Transverse colon (tissue), 4 donors: ENCODE results near the gene THUMPD2. TPM values are rescaled to one million over a fixed set of nuclear protein-coding genes. Genes with fewer than 3 reads are reported as not detected.
A peak's percentile ranks its signal among the peaks of the same experiment; 100 is the strongest.

ENCODE experiments used
- DNase-seq: peaks from one replicate; pipeline ENCODE4 v3.0.0-alpha.2; 2019
- H3K27ac ChIP-seq, 4 donors: fragments of 200-600 bp; sonication (generic); 2 replicates each; pipeline ENCODE4 v1.5.1; 2016 to 2018; ENCODE audit warnings: inconsistent platforms in 4 of 4
- H3K27me3 ChIP-seq: fragments of 200-600 bp; sonication (generic); 2 replicates; pipeline ENCODE4 v1.5.1; 2017; ENCODE audit warnings: inconsistent platforms
- H3K36me3 ChIP-seq, 4 donors: fragments of 200-600 bp; sonication (generic); 2 replicates each; pipeline ENCODE4 v1.5.1; 2017 to 2019; ENCODE audit warnings: inconsistent platforms in 4 of 4
- H3K4me1 ChIP-seq, 4 donors: fragments of 200-600 bp; sonication (generic); 2 replicates each; pipeline ENCODE4 v1.5.1; 2017 to 2020; ENCODE audit warnings: inconsistent platforms in 4 of 4
- H3K4me3 ChIP-seq, 4 donors: fragments of 200-600 bp; sonication (generic); 1 replicate in 1 of 4; 2 replicates in 3 of 4; pipeline versions ENCODE4 v1.5.1 to v1.6.1; 2017 to 2019; ENCODE audit warnings: inconsistent platforms in 4 of 4
- H3K9me3 ChIP-seq, 2 donors: fragments of 200-600 bp; sonication (generic); 2 replicates each; pipeline ENCODE4 v1.5.1; 2017 to 2019; ENCODE audit warnings: inconsistent platforms in 2 of 2
- EP300 ChIP-seq: sonication (generic); formaldehyde crosslinking; IDR thresholded peaks from one replicate; pipeline ENCODE4 v1.6.1; 2017; ENCODE audit warnings: antibody characterized with exemption, low read depth
- POLR2A ChIP-seq: fragments of 450-650 bp; IDR thresholded peaks from one replicate; pipeline ENCODE4 v1.6.1; 2016; ENCODE audit warnings: antibody characterized with exemption, mild to moderate bottlenecking, moderate library complexity
- POLR2AphosphoS5 ChIP-seq, 3 donors: sonication (generic); formaldehyde crosslinking; IDR thresholded peaks; one replicate each; pipeline ENCODE4 v1.6.1; 2016; ENCODE audit warnings: antibody characterized with exemption in 3 of 3
- WGBS, 2 donors: methylation state at CpG; one replicate each; pipeline ENCODE4 v1.1.5; 2018; ENCODE audit warnings: low coverage in 1 of 2; 5-methylcytosine and 5-hydroxymethylcytosine counted together
- in situ Hi-C, 4 donors: fragments of 200-750 bp; cut with MboI; loops; one replicate each; pipeline versions ENCODE4 v1.15.0 to v1.15.1; 2017; ENCODE audit warnings: low sequenced_read_pairs in 3 of 4, low pct_ligation_motif_present in 1 of 4, low pct_unique_long_range_greater_than_20kb in 1 of 4
- intact Hi-C: fragments of 100-400 bp; cut with DNase I; formaldehyde crosslinking; loops from one replicate; pipeline ENCODE4 v1.15.1; 2023; ENCODE audit warnings: low total_unique reads
- total RNA-seq, 4 donors: library from RNA; depleted of rRNA; stranded (reverse); fragments of >200 nt; gene quantifications; one replicate each; pipeline ENCODE4 v1.1.0, GENCODE V29; 2016
- TF ChIP-seq, protein P1 (sequence below), 5 experiments: fragments of 200-600 bp in 3 of 5; fragments of 450-650 bp in 2 of 5; sonication (generic) in 3 of 5; IDR thresholded peaks; 1 replicate in 2 of 5; 2 replicates in 3 of 5; pipeline ENCODE4 v1.5.1; 2016 to 2017; ENCODE audit warnings: antibody characterized with exemption in 5 of 5, inconsistent platforms in 3 of 5, mild to moderate bottlenecking in 2 of 5, moderate library complexity in 1 of 5

THUMPD2 gene
- total RNA-seq, 4 donors from 2014 or later: 5.2 to 21.1 (median 9.7) TPM

DNA sequence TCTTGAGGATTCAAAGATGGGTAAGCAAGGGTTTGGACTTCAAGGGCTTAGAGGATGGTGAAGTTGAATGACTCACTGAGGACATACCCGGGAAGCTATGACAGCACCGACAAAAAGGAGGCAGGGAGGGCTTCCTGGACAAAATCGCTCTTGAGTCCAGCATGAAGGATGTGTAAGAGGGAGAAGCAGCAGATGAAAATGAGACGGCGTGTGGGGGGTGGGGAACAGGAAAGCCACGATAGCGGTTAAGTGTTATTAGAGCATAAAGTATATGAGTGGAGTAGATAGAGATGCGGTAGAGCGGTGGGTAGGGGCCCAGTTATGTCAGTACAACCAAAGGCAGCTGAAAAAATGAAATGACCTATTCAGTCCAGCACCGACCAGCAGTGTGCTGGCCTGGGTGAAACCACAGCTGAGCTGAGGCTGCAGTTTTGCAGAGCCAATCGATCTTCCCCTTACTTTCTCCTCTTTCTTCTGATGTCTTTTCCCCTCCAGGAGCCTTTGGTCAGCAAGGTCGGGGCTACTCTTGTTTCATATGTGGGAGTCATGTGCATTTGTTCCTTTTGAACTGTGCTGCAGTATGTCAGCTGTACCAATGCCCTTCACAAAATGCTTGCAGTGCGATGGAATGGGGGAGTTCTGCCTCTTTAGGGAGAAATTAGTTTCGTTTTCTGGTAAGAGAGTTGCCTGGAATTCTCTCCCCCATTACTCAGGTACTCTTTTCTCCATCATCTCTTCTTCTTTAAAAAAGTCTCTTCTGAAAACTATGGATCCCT, 2.0 kb upstream of the THUMPD2 start:
- H3K36me3 ChIP-seq: no peaks in the 10 kb centered on the region
- H3K9me3 ChIP-seq: no peaks in the 10 kb centered on the region
- no peaks in the 10 kb centered on the region for H3K27me3 ChIP-seq
- H3K4me3 ChIP-seq: no peak overlapping the region
- no peak for DNase-seq
- in situ Hi-C loops: no loop called here
- H3K4me1 ChIP-seq: peaks cover 0 to 26% (median 11%) of the 10 kb centered on the region in 4 donors
- H3K27ac ChIP-seq: peak overlapping the region in 1 of 4 donors; percentile 1
- no peak for TF ChIP-seq POLR2A
- intact Hi-C loops: no loop called here
- 68 to 78% methylated on average over 11 to 14 of the region's 14 CpGs for WGBS, 2 donors

DNA sequence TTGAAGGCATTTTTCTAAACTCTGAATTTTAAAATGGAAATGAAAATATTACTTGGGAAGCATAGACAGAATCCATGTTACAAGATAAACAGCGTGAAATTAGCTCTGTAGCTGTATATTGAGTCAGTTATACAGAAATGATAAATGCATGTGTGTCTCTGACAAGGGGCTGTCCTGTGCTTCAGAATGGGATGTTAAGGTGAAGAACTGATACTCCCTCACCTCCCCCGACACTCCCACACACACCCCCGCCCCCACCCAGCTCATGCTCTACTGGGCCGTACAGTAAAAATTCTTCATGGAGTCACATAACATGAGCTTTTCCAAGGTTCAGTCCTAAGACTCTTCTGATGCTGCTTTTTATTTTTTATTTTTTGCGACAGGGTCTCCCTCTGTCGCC, 869 bp upstream of the THUMPD2 start:
- peaks cover 0 to 30% (median 11%) of the 10 kb centered on the region in 4 donors for H3K4me1 ChIP-seq
- WGBS, 2 donors: 63 to 84% methylated on average over 1 to 6 of the region's 6 CpGs
- peak overlapping the region; percentile 83 to 89 (median 86) for H3K27ac ChIP-seq
- intact Hi-C loops: no loop called here
- in situ Hi-C loops: no loop called here
- no peaks in the 10 kb centered on the region for H3K9me3 ChIP-seq
- H3K4me3 ChIP-seq: peak overlapping the region in 1 of 4 donors; percentile 90
- no peaks in the 10 kb centered on the region for H3K36me3 ChIP-seq
- no peaks in the 10 kb centered on the region for H3K27me3 ChIP-seq
- DNase-seq: no peak
- TF ChIP-seq EP300 (no peak), POLR2A (no peak), POLR2AphosphoS5 (IDR thresholded peaks at IDR 0.05) (no peak)
- TF ChIP-seq, protein P1, sequence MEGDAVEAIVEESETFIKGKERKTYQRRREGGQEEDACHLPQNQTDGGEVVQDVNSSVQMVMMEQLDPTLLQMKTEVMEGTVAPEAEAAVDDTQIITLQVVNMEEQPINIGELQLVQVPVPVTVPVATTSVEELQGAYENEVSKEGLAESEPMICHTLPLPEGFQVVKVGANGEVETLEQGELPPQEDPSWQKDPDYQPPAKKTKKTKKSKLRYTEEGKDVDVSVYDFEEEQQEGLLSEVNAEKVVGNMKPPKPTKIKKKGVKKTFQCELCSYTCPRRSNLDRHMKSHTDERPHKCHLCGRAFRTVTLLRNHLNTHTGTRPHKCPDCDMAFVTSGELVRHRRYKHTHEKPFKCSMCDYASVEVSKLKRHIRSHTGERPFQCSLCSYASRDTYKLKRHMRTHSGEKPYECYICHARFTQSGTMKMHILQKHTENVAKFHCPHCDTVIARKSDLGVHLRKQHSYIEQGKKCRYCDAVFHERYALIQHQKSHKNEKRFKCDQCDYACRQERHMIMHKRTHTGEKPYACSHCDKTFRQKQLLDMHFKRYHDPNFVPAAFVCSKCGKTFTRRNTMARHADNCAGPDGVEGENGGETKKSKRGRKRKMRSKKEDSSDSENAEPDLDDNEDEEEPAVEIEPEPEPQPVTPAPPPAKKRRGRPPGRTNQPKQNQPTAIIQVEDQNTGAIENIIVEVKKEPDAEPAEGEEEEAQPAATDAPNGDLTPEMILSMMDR (IDR thresholded peaks at IDR 0.05): no peak

DNA sequence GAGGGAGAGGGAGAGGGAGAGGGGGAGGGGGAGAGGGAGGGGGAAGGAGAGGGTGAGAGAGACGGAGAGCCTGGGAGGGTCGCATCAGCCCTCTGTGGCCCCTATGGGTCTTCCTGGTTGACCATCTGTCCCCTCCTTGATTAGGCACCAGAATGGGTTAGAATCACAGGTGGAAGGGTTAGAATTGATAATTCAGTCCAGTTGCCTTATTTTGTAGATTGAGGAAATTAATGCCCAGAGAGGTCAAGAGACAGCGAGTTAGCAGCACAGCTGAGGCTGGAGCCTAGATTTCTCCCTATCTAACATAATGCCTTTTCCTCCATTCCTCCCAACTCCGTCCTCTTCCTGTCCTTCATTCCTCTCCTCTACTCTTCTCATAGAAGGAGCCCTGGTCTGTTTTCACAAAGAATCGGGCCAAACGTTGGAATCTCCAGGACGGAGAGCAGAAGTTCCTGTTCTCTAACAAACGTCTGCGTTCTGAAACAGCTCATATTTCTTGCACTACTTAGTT, 338 bp upstream of the THUMPD2 start:
- Histone ChIP-seq H3K9me3 (no peaks in the 10 kb centered on the region), H3K36me3 (no peaks in the 10 kb centered on the region), H3K27ac (peak overlapping the region; percentile 83 to 89 (median 86)), H3K4me3 (peak overlapping the region; percentile 60 to 98 (median 80)), H3K27me3 (no peaks in the 10 kb centered on the region), H3K4me1 (peaks cover 0 to 30% (median 11%) of the 10 kb centered on the region in 4 donors)
- in situ Hi-C loops: no loop called here
- DNase-seq: no peak
- 19 to 37% methylated on average over 7 to 9 of the region's 9 CpGs for WGBS, 2 donors
- intact Hi-C loops: no loop called here
- no peak for TF ChIP-seq POLR2A
- no peak for TF ChIP-seq POLR2AphosphoS5 (IDR thresholded peaks at IDR 0.05)
- TF ChIP-seq, protein P1 (IDR thresholded peaks at IDR 0.05): no peak
- no peak for TF ChIP-seq EP300

- in situ Hi-C loops: no loop called here
- no peaks in the 10 kb centered on the region for H3K27me3 ChIP-seq
- H3K27ac ChIP-seq: peak overlapping the region; percentile 83 to 89 (median 86)
- 0 to 4% methylated on average over 2 of the region's 2 CpGs for WGBS, 2 donors
- peak overlapping the region; percentile 60 to 98 (median 80) for H3K4me3 ChIP-seq
- H3K9me3 ChIP-seq: no peaks in the 10 kb centered on the region
- intact Hi-C loops: no loop called here
- no peak for DNase-seq
- H3K4me1 ChIP-seq: peaks cover 0 to 35% (median 11%) of the 10 kb centered on the region in 4 donors
- no peaks in the 10 kb centered on the region for H3K36me3 ChIP-seq
- TF ChIP-seq EP300 (no peak), POLR2AphosphoS5 (IDR thresholded peaks at IDR 0.05) (no peak), POLR2A (no peak)
- TF ChIP-seq, protein P1 (IDR thresholded peaks at IDR 0.05): no peak
Measured at GRCh38 chr2:39778233-39778632, 825 bp downstream of the THUMPD2 start.
